HFFc6 (cell line): Measurements from ENCODE around the gene PARVG. TPM values are rescaled to one million over a fixed set of nuclear protein-coding genes. Genes with fewer than 3 reads are reported as not detected.

Source experiments
- DNase-seq: peaks from one replicate; pipeline ENCODE4 v3.0.0-alpha.2; 2018
- H3K27ac Mint-ChIP-seq: 2 replicates; pipeline ENCODE4 v1.8.0; 2020; ENCODE audit warnings: mild to moderate bottlenecking, mixed read lengths
- H3K27me3 Mint-ChIP-seq: 2 replicates; pipeline ENCODE4 v1.8.0; 2021; ENCODE audit warnings: mild to moderate bottlenecking, moderate library complexity, mixed read lengths; ENCODE audit not compliant: insufficient read depth
- H3K36me3 Mint-ChIP-seq: 2 replicates; pipeline ENCODE4 v1.8.0; 2021; ENCODE audit warnings: low read depth, mixed read lengths
- H3K4me1 Mint-ChIP-seq: 2 replicates; pipeline ENCODE4 v1.8.0; 2020; ENCODE audit warnings: low read depth, mixed read lengths
- H3K4me3 Mint-ChIP-seq: 2 replicates; pipeline ENCODE4 v1.8.0; 2020; ENCODE audit warnings: mild to moderate bottlenecking, moderate library complexity, mixed read lengths
- H3K9me3 Mint-ChIP-seq: 2 replicates; pipeline ENCODE4 v1.8.0; 2020; ENCODE audit warnings: mild to moderate bottlenecking, mixed read lengths
- CTCF ChIP-seq: fragments of 200-600 bp; sonication (generic); IDR thresholded peaks from 2 replicates; pipeline ENCODE4 v1.5.0; 2021; ENCODE audit warnings: antibody characterized with exemption, mild to moderate bottlenecking
- total RNA-seq, 6 experiments: library from RNA; stranded (reverse); fragmentation: NEBNext Ultra II Directional; extraction: Animal tissue kit (Norgen Biotek cat#: 25700); gene quantifications; 2 replicates in 1 of 6; 3 replicates in 5 of 6; pipeline ENCODE4 v1.2.3, GENCODE V29; 2021

The PARVG gene
- total RNA-seq, 6 experiments from 2014 or later: not detected

- Mint-ChIP-seq H3K27ac (no peak overlapping the region), H3K4me3 (no peak overlapping the region), H3K9me3 (no peaks in the 10 kb centered on the region), H3K27me3 (peaks cover 25% of the 10 kb centered on the region), H3K4me1 (peaks cover under 1% of the 10 kb centered on the region; the same call in 1 of the 2 replicates), H3K36me3 (no peaks in the 10 kb centered on the region)
- no peak for DNase-seq
- no peak for TF ChIP-seq CTCF
These were observed 16.0 kb downstream of the PARVG start for GRCh38 chr22:44196731-44197131.

- DNase-seq: no peak
These were observed 16.5 kb downstream of the PARVG start for GRCh38 chr22:44197271-44197670.

GRCh38 chr22:44199164-44199563 is 18.4 kb downstream of the PARVG start:
- H3K36me3 Mint-ChIP-seq: no peaks in the 10 kb centered on the region

More at GRCh38 chr22:44197271-44197670, 16.5 kb downstream of the PARVG start:
- Mint-ChIP-seq H3K27me3 (peaks cover 25% of the 10 kb centered on the region), H3K4me1 (peaks cover 5% of the 10 kb centered on the region), H3K36me3 (no peaks in the 10 kb centered on the region), H3K4me3 (no peak overlapping the region), H3K27ac (no peak overlapping the region), H3K9me3 (no peaks in the 10 kb centered on the region)
- no peak for TF ChIP-seq CTCF

GRCh38 chr22:44199866-44200265 is 19.1 kb downstream of the PARVG start:
- DNase-seq: no peak
- Mint-ChIP-seq H3K4me1 (peaks cover 15% of the 10 kb centered on the region), H3K27me3 (peaks cover 26% of the 10 kb centered on the region), H3K36me3 (no peaks in the 10 kb centered on the region), H3K4me3 (no peak overlapping the region), H3K9me3 (no peaks in the 10 kb centered on the region), H3K27ac (no peak overlapping the region)
- no peak for TF ChIP-seq CTCF

More at GRCh38 chr22:44199164-44199563, 18.4 kb downstream of the PARVG start:
- Mint-ChIP-seq H3K27me3 (peaks cover 28% of the 10 kb centered on the region), H3K9me3 (no peaks in the 10 kb centered on the region), H3K4me3 (no peak overlapping the region), H3K27ac (no peak overlapping the region), H3K4me1 (peaks cover 15% of the 10 kb centered on the region)
- DNase-seq: no peak
- no peak for TF ChIP-seq CTCF

GRCh38 chr22:44200451-44200850 is 19.7 kb downstream of the PARVG start:
- Mint-ChIP-seq H3K27me3 (peaks cover 23% of the 10 kb centered on the region), H3K36me3 (no peaks in the 10 kb centered on the region), H3K4me1 (peaks cover 15% of the 10 kb centered on the region), H3K27ac (no peak overlapping the region), H3K4me3 (no peak overlapping the region), H3K9me3 (no peaks in the 10 kb centered on the region)
- DNase-seq: no peak
- TF ChIP-seq CTCF: no peak
